Liver (tissue), 9 donors: ENCODE measurements around the gene TNFSF13. TPM values are rescaled to one million over a fixed set of nuclear protein-coding genes. Genes with fewer than 3 reads are reported as not detected.

Source experiments
- DNase-seq: peaks from one replicate; pipeline ENCODE4 v3.0.0-alpha.2; 2017; ENCODE audit warnings: low spot score
- H3K27ac ChIP-seq, 2 donors: one replicate each; pipeline ENCODE4 v1.7.0; 2013; ENCODE audit warnings: inconsistent platforms in 2 of 2, low read length in 2 of 2, control low read depth in 1 of 2, low read depth in 1 of 2, mild to moderate bottlenecking in 1 of 2
- H3K27me3 ChIP-seq, 4 donors: one replicate each; pipeline versions ENCODE4 v1.6.1 to v1.7.0; 2013; ENCODE audit warnings: low read length in 3 of 4, inconsistent platforms in 1 of 4, mild to moderate bottlenecking in 1 of 4, moderate library complexity in 1 of 4; ENCODE audit not compliant: control insufficient read depth in 4 of 4, insufficient read depth in 4 of 4
- H3K36me3 ChIP-seq, 4 donors: one replicate each; pipeline versions ENCODE4 v1.6.1 to v1.7.0; 2013; ENCODE audit warnings: low read length in 3 of 4, mild to moderate bottlenecking in 3 of 4, low read depth in 1 of 4, moderate library complexity in 1 of 4; ENCODE audit not compliant: control insufficient read depth in 4 of 4, insufficient read depth in 3 of 4
- H3K4me1 ChIP-seq, 4 donors: one replicate each; pipeline versions ENCODE4 v1.6.1 to v1.7.0; 2013; ENCODE audit warnings: low read length in 3 of 4, mild to moderate bottlenecking in 3 of 4, moderate library complexity in 1 of 4; ENCODE audit not compliant: control insufficient read depth in 4 of 4, insufficient read depth in 4 of 4
- H3K4me3 ChIP-seq, 3 donors: one replicate each; pipeline versions ENCODE4 v1.6.1 to v1.7.0; 2013; ENCODE audit warnings: low read length in 3 of 3, control low read depth in 1 of 3, low read depth in 1 of 3, mild to moderate bottlenecking in 1 of 3
- H3K9ac ChIP-seq, 2 donors: one replicate each; pipeline ENCODE4 v1.7.0; 2013; ENCODE audit warnings: low read length in 2 of 2, mild to moderate bottlenecking in 2 of 2, moderate library complexity in 2 of 2, control low read depth in 1 of 2, low read depth in 1 of 2
- H3K9me3 ChIP-seq, 4 donors: one replicate each; pipeline versions ENCODE4 v1.6.1 to v1.7.0; 2013; ENCODE audit warnings: low read length in 3 of 4; ENCODE audit not compliant: control insufficient read depth in 4 of 4
- ATF3 ChIP-seq: IDR thresholded peaks from 2 replicates; pipeline ENCODE4 v1.6.1; 2016; ENCODE audit warnings: antibody characterized with exemption
- EGR1 ChIP-seq, 2 donors: IDR thresholded peaks; 2 replicates each; pipeline ENCODE4 v1.6.1; 2016 to 2018; ENCODE audit warnings: antibody characterized with exemption in 2 of 2, low read depth in 2 of 2
- HNF4A ChIP-seq, 2 donors: conservative IDR thresholded peaks; 2 replicates each; pipeline ENCODE4 v1.6.1; 2016; ENCODE audit warnings: antibody characterized with exemption in 2 of 2, mild to moderate bottlenecking in 2 of 2
- HNF4G ChIP-seq: IDR thresholded peaks from 2 replicates; pipeline ENCODE4 v1.6.1; 2016; ENCODE audit warnings: antibody characterized with exemption
- JUND ChIP-seq, 2 donors: IDR thresholded peaks; 2 replicates each; pipeline ENCODE4 v1.6.1; 2016; ENCODE audit warnings: antibody characterized with exemption in 2 of 2
- TAF1 ChIP-seq: conservative IDR thresholded peaks from 2 replicates; pipeline ENCODE4 v1.6.1; 2016; ENCODE audit warnings: antibody characterized with exemption, mild to moderate bottlenecking
- ZBTB33 ChIP-seq: IDR thresholded peaks from 2 replicates; pipeline ENCODE4 v1.6.1; 2016; ENCODE audit warnings: antibody characterized with exemption
- WGBS: extraction: QIAGEN DNeasy Blood & Tissue Kit; methylation state at CpG from one replicate; pipeline ENCODE4 v1.1.7; 2013; 5-methylcytosine and 5-hydroxymethylcytosine counted together
- polyA plus RNA-seq, 2 donors: library from polyadenylated mRNA; stranded (reverse) in 1 of 2; unstranded in 1 of 2; fragments of 200-250 nt in 1 of 2; fragments of >200 nt in 1 of 2; fragmentation: Nextera tagmentation in 1 of 2; extraction: Ambion mirVana in 1 of 2; gene quantifications; one replicate each; pipeline versions ENCODE4 v1.2.1 to v1.2.3, GENCODE V29; 2013 to 2015
- total RNA-seq, 2 donors: library from RNA; depleted of rRNA; stranded (reverse); fragments of >200 nt; gene quantifications; one replicate each; pipeline ENCODE4 v1.2.3, GENCODE V29; 2014
- TF ChIP-seq, protein P1 (sequence below): fragments of 150-350 bp; IDR thresholded peaks from 2 replicates; pipeline ENCODE4 v1.5.1; 2017; ENCODE audit warnings: improper control_type of control experiment, low read depth, low read length; ENCODE audit not compliant: missing input control
- TF ChIP-seq, protein P2 (sequence below): IDR thresholded peaks from 2 replicates; pipeline ENCODE4 v1.6.1; 2016; ENCODE audit warnings: antibody characterized with exemption
- donor health status: healthy.
- donor health status: healthy.
- donor health status: healthy.
- donor health status: healthy.
- donor health status: healthy.

Gene TNFSF13
- total and polyA plus RNA-seq, 4 donors = 1.4 to 9.3 (median 4.5) TPM

DNA sequence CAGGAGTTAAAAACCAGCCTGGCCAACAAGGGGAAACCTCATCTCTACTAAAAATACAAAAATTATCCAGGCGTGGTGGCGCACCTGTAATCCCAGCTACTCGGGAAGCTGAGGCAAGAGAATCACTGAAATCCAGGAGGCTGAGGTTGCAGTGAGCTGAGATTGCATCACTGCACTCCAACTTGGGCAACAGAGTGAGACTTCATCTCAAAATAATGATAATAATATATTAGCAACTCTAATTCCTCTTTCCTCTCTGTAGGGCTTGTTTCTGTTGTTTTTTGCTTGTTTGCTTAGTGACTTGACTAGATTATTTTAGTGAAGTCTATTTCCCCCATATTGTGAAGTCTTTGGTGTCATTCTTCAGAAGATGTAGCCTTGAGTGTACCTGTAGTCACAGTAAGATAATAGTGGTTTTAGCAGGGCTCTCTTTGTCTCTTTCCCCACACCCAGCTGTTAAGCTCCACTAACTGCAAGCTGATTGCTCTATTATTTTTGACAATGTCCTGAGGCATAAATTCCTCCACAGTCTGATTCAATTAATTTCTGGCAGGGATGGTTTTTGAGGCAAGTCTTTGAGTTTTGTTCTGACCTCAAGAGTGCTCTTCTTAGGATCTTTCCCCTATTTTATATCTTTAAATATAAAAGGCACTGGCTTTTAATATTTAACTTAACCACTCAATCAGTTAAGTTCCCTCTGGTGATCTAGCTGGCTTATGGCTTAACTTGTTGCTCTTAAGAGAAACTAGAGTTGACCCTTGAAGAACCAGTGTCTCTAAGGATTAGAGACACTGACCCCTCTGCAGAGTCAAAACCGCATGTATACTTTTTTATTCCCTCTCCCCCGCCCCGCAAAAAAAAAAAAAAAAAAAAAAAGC, 28.3 kb upstream of the TNFSF13 start:
- WGBS = 91% methylated on average over 6 of the region's 6 CpGs
- no peak for DNase-seq
- TF ChIP-seq, protein P1, sequence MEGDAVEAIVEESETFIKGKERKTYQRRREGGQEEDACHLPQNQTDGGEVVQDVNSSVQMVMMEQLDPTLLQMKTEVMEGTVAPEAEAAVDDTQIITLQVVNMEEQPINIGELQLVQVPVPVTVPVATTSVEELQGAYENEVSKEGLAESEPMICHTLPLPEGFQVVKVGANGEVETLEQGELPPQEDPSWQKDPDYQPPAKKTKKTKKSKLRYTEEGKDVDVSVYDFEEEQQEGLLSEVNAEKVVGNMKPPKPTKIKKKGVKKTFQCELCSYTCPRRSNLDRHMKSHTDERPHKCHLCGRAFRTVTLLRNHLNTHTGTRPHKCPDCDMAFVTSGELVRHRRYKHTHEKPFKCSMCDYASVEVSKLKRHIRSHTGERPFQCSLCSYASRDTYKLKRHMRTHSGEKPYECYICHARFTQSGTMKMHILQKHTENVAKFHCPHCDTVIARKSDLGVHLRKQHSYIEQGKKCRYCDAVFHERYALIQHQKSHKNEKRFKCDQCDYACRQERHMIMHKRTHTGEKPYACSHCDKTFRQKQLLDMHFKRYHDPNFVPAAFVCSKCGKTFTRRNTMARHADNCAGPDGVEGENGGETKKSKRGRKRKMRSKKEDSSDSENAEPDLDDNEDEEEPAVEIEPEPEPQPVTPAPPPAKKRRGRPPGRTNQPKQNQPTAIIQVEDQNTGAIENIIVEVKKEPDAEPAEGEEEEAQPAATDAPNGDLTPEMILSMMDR = no peak

GRCh38 chr17:7538050-7538449, 20.5 kb upstream of the TNFSF13 start:
- Histone ChIP-seq H3K9me3 (peaks cover 0 to 14% (median 5%) of the 10 kb centered on the region in 4 donors), H3K9ac (no peak overlapping the region), H3K4me1 (peaks cover 0 to 2% (median 0%) of the 10 kb centered on the region in 4 donors), H3K27me3 (no peaks in the 10 kb centered on the region), H3K4me3 (no peak overlapping the region), H3K27ac (no peak overlapping the region), H3K36me3 (no peaks in the 10 kb centered on the region)
- no peak for DNase-seq
- TF ChIP-seq HNF4A (conservative IDR thresholded peaks at IDR 0.05) (no peak), EGR1 (IDR thresholded peaks at IDR 0.05; ENCODE audit: low read depth in 2 of 2) (no peak), TAF1 (no peak), ZBTB33 (no peak), JUND (IDR thresholded peaks at IDR 0.05) (no peak)
- TF ChIP-seq, protein P2, sequence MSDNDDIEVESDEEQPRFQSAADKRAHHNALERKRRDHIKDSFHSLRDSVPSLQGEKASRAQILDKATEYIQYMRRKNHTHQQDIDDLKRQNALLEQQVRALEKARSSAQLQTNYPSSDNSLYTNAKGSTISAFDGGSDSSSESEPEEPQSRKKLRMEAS = no peak
- 77% methylated on average over 3 of the region's 3 CpGs for WGBS

More for the DNA sequence above, 28.3 kb upstream of the TNFSF13 start:
- peaks cover 0 to 2% (median 0%) of the 10 kb centered on the region in 4 donors for H3K9me3 ChIP-seq
- no peak overlapping the region for H3K27ac ChIP-seq
- no peak overlapping the region for H3K9ac ChIP-seq
- no peaks in the 10 kb centered on the region for H3K36me3 ChIP-seq
- H3K4me1 ChIP-seq = no peaks in the 10 kb centered on the region
- no peak overlapping the region for H3K4me3 ChIP-seq
- H3K27me3 ChIP-seq = no peaks in the 10 kb centered on the region

GRCh38 chr17:7538891-7539545, 19.5 kb upstream of the TNFSF13 start:
- no peak for DNase-seq
- H3K4me3 ChIP-seq = no peak overlapping the region
- H3K36me3 ChIP-seq = no peaks in the 10 kb centered on the region
- H3K4me1 ChIP-seq = peaks cover 0 to 2% (median 0%) of the 10 kb centered on the region in 4 donors
- H3K27ac ChIP-seq = no peak overlapping the region
- WGBS = 81% methylated on average over 11 of the region's 11 CpGs
- no peak for TF ChIP-seq ATF3
- TF ChIP-seq HNF4G = no peak
- no peak for TF ChIP-seq HNF4A (conservative IDR thresholded peaks at IDR 0.05)
- peaks cover 0 to 14% (median 5%) of the 10 kb centered on the region in 4 donors for H3K9me3 ChIP-seq
- H3K27me3 ChIP-seq = no peaks in the 10 kb centered on the region
- no peak overlapping the region for H3K9ac ChIP-seq
